EL (cell line): Measurements from ENCODE around the gene TTLL7.
"Not testable (repeated sequence)": the region's sequence is repeated elsewhere in the genome, so short reads cannot be mapped to it uniquely, and the experiment has no call there.

ENCODE experiments used
- DNase-seq: peaks from one replicate; pipeline ENCODE4 v3.0.0-alpha.2; 2016

Gene TTLL7

GRCh38 chr1:83929184-83929583 is 69.7 kb downstream of the TTLL7 start:
- DNase-seq, result peak; percentile 31

- DNase-seq, result no peak
Observed at GRCh38 chr1:83928396-83928795, 70.5 kb downstream of the TTLL7 start.

- DNase-seq, result no peak
Observed at GRCh38 chr1:83927701-83928100, 71.2 kb downstream of the TTLL7 start.

DNA sequence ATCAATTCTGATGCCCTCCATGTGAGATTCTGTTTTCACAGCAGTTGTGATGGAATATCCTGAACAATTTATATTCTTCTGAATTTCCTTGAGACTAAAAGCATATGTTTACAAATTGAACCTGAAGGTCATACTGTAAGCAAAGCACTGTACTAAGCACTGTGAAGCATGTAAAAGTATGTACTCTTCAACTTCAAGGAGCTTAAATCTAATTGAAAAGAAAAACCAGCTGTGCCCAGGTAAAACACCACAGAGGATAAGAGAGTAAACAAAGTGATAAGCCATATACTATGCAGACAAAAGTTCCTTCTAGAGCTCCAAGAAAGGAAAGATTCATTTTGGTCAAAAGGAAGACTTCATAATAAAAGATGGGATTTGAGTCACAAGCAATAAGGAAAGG is 71.9 kb downstream of the TTLL7 start:
- DNase-seq, result no peak

GRCh38 chr1:83923553-83923952 is 75.4 kb downstream of the TTLL7 start:
- no peak for DNase-seq

DNA sequence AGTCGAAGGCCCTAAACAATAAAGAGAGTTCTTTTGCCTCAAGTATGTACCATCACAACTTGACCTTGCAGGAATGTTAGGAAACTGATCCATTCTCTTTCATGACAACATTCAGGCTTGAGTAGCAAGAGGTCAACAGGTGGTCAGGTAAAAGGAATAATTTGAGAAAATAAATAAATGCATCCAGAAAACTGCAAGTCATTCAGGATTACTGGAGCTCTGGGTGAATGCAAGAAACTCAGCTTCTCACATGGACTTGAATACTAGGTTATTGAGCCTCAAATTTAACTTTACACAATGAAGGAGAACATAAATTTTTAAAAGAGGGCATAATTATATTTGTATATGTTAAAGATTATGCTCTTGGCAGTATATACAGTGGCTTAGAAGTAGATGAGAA is 76.5 kb downstream of the TTLL7 start:
- no peak for DNase-seq

- no peak for DNase-seq
Observed at GRCh38 chr1:83920320-83920719, 78.6 kb downstream of the TTLL7 start.

DNA sequence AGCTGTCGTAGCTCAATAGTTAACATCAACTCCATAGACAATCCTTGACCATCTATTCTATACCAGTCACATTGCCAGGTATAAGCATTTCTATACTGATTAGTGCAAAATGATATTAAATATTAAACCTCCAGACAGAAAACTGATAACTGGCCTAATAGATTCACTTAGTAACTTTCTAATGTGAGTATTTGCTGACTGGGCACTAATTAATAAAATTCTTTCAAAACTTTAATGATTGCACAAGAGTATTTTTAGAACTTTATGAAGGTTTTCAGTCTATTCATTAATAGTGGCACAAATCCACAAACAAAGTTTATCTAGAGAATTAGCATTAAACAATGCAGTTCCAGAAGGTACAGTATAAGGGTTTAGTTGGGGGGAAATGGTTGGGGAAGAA is 79.1 kb downstream of the TTLL7 start:
- DNase-seq, result no peak

DNA sequence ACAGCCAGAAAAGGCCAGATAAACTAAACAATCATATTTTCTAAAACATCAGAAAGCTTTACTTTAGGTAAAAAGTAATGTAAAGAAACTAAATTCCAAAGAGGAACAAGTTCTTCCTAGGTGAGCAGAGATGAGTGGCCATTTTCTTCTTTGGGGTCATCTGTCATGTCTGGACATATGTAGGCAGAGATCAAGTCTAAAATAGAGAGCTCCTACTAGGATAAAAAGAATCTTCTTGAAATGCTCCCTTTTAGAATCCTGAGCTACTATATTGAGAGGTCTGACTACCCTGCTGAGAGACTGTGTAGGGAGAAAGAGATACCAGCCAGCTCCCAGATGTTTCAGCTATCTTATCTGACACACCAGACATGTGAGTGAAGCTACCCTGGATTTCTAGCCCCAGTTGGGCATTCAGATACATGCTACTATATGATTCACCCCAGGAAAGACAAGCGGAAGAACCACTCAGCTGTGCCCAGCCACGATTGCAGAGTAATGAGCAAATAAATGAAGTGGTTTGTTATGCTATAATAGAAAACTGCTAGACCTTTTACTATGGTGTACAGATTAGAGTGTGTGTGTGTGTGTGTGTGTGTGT is 80.1 kb downstream of the TTLL7 start:
- no peak for DNase-seq

- no peak for DNase-seq
Observed at GRCh38 chr1:83917959-83918358, 81.0 kb downstream of the TTLL7 start.

DNA sequence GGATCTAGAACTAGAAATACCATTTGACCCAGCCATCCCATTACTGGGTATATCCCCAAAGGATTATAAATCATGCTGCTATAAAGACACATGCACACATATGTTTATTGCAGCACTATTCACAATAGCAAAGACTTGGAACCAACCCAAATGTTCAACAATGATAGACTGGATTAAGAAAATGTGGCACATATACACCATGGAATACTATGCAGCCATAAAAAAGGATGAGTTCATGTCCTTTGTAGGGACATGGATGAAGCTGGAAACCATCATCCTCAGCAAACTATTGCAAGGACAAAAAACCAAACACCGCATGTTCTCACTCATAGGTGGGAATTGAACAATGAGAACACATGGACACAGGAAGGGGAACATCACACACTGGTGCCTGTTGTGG is 82.8 kb downstream of the TTLL7 start:
- not testable (repeated sequence) for DNase-seq

GRCh38 chr1:83912876-83913275 is 86.1 kb downstream of the TTLL7 start:
- DNase-seq, result no peak

DNA sequence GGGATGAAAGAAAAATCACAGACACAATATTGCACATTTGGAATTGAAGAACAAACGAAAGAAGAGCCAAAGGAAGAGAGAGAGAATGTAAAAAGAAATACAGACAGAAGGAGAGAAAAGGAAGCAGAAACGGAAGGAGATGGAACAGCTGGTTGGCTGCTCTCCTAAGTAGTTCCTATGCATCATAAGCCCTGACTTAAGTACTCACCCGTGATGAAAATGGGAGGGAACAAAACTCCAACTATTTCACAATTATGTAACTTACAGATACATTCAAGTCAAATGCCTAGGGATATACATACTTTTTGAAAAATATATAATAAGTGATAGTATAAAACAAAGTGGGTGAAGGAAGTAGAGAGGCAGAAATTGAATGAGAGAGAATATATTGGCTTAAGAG is 88.5 kb downstream of the TTLL7 start:
- DNase-seq, result no peak

- peak; percentile 6 for DNase-seq
Observed at GRCh38 chr1:83909687-83910086, 89.2 kb downstream of the TTLL7 start.

DNA sequence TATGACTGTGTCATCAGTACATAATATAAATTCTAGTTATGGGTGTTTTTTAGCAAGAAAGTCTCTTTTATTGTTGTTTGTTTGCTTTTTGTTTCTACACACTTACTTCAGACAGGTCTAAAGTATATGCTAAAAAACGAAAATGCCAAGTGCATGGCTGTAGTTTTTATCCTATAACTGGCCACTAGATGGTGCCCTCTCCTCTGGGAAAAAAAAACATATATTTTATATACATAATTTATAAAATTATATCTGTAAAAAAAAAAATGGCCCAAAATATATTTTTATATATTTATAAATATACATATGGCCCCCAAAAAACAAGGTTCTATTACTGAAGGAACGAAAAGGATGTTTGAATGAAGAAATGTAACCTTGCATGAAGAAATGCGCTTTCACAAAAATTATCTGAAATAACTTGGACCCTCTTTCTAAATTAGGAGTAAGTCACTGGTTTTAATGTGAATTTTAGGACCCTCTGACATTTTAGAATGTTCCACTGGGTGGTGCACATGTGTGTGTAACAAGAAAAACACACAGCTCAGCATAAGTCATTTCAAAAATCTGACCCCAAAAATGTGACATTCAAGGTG is 93.5 kb downstream of the TTLL7 start:
- peak; percentile 32 for DNase-seq

- DNase-seq, result peak; percentile 89
Observed at GRCh38 chr1:83901547-83902155, 97.3 kb downstream of the TTLL7 start.

DNA sequence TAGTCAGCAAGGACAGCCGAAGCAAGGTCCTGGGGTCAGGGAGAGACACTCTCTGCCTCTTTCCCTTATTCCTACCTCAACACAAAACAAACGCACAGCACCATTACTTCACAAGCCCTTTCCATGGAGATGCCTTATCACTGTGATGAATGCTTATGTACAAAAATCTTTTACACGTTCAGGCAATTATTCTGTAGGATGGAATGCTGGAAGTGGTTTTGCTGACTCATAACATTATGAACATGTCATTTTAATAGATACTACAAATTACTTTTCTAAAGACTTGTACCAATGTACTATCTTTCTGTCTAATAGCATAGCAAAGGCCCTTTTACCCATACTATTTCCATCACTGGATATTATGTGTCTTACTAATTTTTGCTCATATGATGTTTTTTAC is 98.4 kb downstream of the TTLL7 start:
- peak; percentile 79 for DNase-seq

DNA sequence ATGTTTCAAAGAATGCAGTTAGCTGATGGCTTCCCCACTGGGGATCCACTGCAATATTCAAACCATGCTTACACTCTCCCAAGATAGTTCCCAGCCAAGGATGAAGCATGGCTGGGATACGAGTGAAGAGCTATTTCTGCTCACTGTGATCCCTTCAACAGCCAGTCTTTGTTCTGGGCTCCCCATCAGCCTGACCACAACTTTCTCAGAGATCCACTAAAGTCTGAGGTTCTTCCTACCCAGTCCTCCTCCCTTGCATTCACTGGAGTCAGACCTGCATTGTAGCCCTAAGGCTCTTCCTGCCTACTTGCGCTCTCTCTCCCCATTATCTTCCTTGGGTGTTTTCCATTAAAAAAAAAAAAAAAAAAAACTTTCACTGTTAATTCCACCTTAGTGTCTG is 101.4 kb downstream of the TTLL7 start:
- DNase-seq, result no peak

- DNase-seq, result no peak
Observed at GRCh38 chr1:83896299-83896698, 102.6 kb downstream of the TTLL7 start.

- peak; percentile 50 for DNase-seq
Observed at GRCh38 chr1:83889707-83890106, 109.2 kb downstream of the TTLL7 start.

GRCh38 chr1:83887483-83887882 is 111.4 kb downstream of the TTLL7 start:
- no peak for DNase-seq

GRCh38 chr1:83883979-83884378 is 115.0 kb downstream of the TTLL7 start:
- peak; percentile 31 for DNase-seq

- DNase-seq, result peak; percentile 53
Observed at GRCh38 chr1:83882906-83883305, 116.0 kb downstream of the TTLL7 start.

DNA sequence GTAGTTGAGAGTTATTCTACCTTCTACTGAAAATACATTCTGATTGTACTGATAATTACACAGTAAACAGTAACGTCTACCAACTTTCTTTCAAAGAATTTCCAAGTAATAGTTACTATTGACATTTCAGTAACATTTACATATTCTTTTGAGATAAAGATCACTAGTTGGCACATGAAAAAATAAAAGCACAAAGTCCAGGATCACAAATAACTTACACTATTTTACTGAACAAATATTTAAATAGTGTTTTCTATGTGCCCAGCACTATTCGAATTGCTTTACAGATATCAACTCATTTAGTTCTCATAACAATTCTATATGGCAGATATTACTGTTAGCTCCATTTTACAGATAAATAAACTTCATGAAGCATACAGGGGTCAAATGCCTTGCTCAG is 126.4 kb downstream of the TTLL7 start:
- no peak for DNase-seq

GRCh38 chr1:83864991-83865390 is 133.9 kb downstream of the TTLL7 start:
- DNase-seq, result no peak
